Stimulated activated CD4-positive, alpha-beta T cell treated with anti-CD3 and anti-CD28 coated beads, Interleukin-15, amount 100 ng/mL, for 48 hours (primary cell): ENCODE measurements around the gene MRPS33.
"Not testable (repeated sequence)": the region's sequence is repeated elsewhere in the genome, so short reads cannot be mapped to it uniquely, and the experiment has no call there.

ENCODE experiments used
- DNase-seq, 2 donors: peaks; one replicate each; pipeline ENCODE4 v3.0.0-alpha.2; 2020; ENCODE audit warnings: low read depth in 2 of 2

Gene MRPS33

GRCh38 chr7:141012044-141012685 lies 2.6 kb downstream of the MRPS33 start:
- DNase-seq: peak; percentile 59 to 68

- no peak for DNase-seq
These were observed 3.3 kb downstream of the MRPS33 start for GRCh38 chr7:141011443-141011842.

- DNase-seq: no peak
These were observed 11.3 kb downstream of the MRPS33 start for GRCh38 chr7:141003172-141004065.

- no peak for DNase-seq
These were observed 13.2 kb downstream of the MRPS33 start for GRCh38 chr7:141001546-141001945.

GRCh38 chr7:141001122-141001521 lies 13.6 kb downstream of the MRPS33 start:
- DNase-seq: no peak

- DNase-seq: no peak
These were observed 16.0 kb downstream of the MRPS33 start for GRCh38 chr7:140998715-140999114.

- no peak for DNase-seq
These were observed 22.3 kb downstream of the MRPS33 start for GRCh38 chr7:140992422-140992821.

GRCh38 chr7:140990193-140990962 lies 24.4 kb downstream of the MRPS33 start:
- no peak for DNase-seq

GRCh38 chr7:140989068-140989467 lies 25.7 kb downstream of the MRPS33 start:
- DNase-seq: no peak

GRCh38 chr7:140983802-140984201 lies 30.9 kb downstream of the MRPS33 start:
- DNase-seq: no peak

GRCh38 chr7:140982508-140982907 lies 32.2 kb downstream of the MRPS33 start:
- DNase-seq: no peak

- DNase-seq: no peak
These were observed 32.8 kb downstream of the MRPS33 start for GRCh38 chr7:140981951-140982350.

- DNase-seq: no peak
These were observed 37.0 kb downstream of the MRPS33 start for GRCh38 chr7:140977741-140978140.

GRCh38 chr7:140972876-140973829 lies 41.6 kb downstream of the MRPS33 start:
- no peak for DNase-seq

GRCh38 chr7:140972344-140972743 lies 42.4 kb downstream of the MRPS33 start:
- DNase-seq: no peak

- no peak for DNase-seq
These were observed 47.3 kb downstream of the MRPS33 start for GRCh38 chr7:140967438-140967837.

- DNase-seq: no peak
These were observed 48.1 kb downstream of the MRPS33 start for GRCh38 chr7:140966561-140967233.

GRCh38 chr7:140961117-140961516 lies 53.6 kb downstream of the MRPS33 start:
- no peak for DNase-seq

- DNase-seq: not testable (repeated sequence)
These were observed 57.8 kb downstream of the MRPS33 start for GRCh38 chr7:140956997-140957396.
